G401.6 (cell line): ENCODE measurements around the gene TMEM151B.

Experiments used
- FAIRE-seq: peaks from 2 replicates; lab custom pipeline; 2012; peaks lifted over from hg19 to GRCh38; lab: Jason Lieb, UNC

TMEM151B gene

DNA sequence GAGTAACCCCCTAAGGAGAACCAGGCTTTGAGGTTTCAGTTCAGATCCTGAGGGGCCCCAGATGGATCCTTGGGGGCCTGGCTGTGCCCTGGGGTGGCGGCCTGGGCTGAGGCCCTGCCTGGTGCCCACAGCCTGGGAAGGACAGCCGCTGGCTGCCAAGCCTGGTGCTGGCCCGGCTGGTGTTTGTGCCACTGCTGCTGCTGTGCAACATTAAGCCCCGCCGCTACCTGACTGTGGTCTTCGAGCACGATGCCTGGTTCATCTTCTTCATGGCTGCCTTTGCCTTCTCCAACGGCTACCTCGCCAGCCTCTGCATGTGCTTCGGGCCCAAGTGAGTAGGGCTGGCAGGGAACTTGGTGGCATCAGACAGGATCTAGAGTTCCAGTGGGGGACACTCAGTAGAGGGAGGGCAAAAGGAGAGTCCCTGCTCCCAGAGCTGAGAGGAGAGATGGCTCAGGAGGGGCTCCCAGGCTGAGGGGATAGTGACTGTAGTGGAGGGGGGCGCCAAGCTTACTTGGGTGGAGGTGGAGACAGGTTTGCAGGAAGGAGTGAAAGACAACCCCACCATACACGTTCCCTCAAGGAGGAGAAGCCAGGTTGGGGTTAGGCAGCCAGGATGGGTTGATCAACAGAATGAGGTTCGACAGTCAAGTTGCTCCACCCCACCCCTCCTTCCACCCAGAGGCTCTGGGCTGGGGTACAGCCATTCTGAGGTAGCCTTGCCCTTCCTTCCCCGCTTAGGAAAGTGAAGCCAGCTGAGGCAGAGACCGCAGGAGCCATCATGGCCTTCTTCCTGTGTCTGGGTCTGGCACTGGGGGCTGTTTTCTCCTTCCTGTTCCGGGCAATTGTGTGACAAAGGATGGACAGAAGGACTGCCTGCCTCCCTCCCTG is 37.3 kb upstream of the TMEM151B start:
- FAIRE-seq: no peak

DNA sequence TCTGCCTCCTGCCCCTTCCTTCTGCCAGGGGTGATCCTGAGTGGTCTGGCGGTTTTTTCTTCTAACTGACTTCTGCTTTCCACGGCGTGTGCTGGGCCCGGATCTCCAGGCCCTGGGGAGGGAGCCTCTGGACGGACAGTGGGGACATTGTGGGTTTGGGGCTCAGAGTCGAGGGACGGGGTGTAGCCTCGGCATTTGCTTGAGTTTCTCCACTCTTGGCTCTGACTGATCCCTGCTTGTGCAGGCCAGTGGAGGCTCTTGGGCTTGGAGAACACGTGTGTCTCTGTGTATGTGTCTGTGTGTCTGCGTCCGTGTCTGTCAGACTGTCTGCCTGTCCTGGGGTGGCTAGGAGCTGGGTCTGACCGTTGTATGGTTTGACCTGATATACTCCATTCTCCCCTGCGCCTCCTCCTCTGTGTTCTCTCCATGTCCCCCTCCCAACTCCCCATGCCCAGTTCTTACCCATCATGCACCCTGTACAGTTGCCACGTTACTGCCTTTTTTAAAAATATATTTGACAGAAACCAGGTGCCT is 36.6 kb upstream of the TMEM151B start:
- FAIRE-seq: no peak

DNA sequence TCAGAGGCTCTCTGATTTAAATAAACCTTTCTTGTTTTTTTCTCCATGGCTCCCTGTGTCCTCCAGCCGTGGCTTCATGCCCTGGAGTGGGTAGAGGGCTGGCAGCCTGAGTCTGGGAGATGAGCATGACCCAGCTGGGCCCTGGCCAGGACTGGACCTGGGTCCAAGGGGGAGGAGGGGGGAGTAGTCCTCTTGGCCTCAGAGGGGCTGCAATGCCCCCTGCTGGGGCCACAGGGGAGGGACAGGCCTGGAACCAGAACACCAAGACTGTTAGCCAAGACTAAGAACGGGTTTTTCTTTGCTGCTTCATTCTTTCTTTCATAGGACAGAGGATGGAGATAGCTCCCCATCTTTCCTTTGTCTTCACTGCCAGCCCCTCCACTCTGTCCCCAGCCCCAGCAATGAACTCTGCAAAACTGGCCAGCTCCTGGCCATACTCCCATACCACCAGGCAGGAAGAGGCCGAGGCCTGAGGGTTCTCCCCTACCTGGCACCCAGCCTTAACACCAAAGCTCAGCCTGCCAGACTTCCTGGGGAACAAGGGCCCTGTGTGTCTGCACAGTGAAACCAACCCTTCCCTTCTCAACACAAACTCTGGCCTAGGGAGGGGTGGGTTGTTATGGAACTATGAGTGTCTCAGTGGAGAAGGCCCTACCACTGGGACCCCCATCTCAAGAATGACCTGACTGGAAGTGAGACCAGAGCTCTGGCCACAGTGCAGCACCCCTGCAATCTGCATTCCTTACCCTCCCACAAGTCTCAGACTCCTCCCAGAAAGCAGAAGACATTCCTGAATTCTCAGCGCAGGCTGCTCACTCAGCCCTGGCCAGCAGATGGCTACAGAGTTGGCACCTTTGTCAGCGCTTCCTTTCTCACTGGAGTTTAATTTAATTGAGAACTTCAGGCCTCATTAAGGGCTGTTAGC is 35.9 kb upstream of the TMEM151B start:
- peak; percentile 31 for FAIRE-seq

DNA sequence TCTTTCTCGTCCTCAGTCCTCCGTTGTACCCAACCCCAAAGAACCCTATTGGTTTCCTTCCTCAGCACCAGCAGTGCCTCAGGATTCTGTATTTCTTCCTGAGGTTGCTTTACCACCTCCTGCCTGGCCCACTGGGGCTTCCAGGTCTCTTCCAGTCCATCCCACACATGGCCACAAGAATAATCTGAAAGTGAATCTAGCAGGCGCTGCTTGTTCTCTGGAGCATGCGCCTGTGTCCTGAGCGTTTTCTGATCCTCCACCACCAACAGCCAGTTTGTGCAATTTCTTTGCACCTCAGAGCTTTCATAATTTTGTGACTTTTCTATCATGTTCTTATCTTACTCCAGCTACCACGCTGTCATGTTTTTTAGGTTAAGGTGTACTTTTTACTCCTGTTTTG is 35.0 kb upstream of the TMEM151B start:
- no peak for FAIRE-seq

DNA sequence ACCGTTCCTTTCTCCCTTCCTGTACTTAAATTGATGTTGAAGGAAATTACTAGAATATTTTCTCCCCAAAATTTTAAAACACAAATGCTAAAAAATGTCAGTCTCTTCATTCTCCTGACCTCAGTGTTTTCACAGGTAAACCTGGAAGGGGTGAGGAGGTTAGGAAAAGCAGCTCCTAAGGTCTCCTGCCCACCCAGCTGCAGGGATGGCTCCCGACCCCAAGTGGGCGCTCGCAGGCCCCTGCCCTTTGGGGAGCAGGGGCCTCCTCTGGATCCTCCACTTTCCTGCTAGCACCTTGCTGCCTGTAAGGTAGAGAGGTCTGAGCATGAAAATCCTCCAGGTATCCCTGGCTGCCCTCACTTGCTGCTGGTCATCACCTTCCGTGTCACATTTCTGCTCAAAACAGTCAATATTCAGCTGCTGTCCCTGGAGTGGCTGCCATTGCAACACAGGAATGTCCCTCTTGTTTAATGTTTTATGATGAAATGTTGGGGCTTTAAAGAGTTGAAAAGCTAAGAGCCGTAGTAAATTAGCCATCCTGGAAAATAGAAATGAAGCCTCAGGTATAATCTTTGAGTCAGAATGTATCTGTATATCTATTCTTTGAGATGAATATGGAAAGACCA is 34.2 kb upstream of the TMEM151B start:
- no peak for FAIRE-seq

DNA sequence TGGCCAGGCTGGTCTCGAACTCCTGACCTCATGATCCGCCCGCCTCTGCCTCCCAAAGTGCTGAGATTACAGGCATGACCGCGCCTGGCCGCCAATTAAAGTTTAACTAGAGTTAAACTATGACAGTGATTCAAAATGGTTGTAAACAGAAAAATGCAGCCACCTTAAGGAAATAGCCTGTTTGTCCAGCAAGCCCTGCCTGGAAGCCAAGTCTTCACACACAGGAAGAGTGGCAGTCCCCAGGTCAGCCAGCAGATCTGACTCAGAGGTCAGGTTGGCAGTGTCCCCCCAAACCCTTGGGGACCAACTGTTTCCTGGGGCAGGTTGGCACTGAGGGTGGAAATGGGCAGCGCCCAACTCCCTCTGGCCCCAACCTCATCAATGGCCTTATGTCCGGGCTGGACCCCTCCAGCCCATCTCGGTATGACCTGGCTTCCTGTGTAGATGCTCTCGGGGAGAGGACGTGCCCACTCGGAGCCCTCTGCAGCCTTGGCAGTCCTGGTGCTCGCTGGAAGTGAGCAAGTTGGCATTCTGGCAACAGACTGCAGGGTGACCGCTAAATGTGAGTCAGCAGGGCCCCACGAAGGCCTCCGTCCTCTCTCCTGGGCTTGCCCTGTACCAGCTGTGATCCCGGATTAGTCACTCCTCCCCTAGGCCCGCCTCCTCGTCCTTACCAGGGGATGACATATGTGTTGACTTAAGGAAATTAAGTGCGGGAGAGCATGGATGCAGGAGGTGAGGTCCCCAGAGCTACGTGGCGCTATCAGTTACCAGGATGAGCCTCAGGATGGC is 33.0 kb upstream of the TMEM151B start:
- FAIRE-seq: no peak

DNA sequence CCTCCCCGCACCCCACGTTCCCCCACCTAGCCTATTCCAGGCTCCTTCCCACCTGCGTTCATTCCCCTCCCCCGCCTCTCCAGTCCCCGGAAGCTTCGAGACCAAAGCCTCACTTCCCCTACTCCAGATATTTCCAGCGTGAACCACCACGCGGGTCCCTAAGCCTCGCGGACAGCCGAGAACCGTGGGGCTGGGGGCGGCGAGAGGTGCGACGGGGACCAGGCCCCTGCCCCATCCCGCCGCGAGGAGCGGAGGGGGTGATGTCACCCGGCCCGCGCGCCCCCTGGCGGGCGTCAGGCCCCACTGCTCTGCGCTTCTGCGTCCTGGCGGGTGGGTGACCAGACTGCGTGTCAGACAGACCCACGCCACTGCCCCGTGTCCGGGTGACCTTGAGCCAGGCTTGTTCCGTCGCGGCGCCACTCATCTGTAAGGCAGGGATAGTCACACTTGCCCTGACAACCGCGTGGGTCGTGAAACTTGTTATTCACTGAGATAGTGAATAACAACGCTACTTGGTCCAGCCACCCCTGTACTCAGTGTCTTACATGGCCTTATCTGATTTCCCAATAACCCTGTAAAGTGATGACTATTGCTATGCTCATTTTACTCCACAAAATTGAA is 32.3 kb upstream of the TMEM151B start:
- FAIRE-seq: no peak

DNA sequence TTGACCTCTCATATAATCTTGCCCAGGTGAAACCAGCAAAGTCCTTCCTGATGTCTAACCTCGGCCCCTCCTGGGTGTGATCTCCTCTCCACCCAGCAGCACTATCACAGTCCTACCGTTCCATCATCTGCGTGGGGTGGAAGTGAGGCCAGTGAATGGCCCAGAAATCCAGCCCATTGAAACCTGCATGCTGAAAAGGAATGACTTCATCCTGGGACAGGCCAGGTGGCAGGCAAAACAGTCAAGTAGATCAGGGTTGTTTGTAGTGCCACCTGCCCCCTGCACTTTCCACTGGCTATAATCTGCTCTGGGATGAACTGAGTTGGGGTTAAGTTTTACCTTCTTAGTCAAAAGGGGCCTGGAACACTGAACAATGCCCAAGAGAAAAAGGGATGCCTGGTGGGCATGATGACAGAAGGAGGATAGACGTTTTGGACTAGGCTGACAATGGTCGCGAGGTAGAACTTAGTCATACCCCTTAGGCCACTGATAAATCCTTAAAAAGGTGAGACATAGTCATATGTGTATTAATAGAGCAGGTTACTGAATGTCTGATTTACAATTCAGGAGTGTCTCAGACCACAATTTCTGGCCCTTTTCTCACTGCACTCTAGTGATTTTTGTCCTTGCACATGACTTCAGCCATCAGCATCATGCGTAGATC is 31.4 kb upstream of the TMEM151B start:
- FAIRE-seq: no peak

DNA sequence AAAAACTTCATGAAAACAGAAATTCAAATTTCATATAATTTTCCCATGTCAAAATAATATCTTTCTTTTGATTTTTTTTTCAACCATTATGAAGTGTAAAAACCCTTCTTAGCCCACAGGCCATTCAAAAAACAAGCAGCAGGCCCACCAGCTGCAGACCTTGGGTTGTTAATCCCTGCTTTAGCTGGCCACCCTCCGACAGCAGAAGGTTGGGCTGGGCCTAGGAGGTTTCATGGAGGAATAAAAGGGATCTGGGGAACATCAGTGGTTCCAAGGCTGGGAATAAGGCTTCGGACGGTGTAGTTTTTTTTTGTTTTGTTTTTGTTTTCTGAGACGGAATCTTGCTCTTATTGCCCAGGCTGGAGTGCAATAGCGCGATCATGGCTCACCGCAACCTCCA is 26.9 kb upstream of the TMEM151B start:
- no peak for FAIRE-seq

DNA sequence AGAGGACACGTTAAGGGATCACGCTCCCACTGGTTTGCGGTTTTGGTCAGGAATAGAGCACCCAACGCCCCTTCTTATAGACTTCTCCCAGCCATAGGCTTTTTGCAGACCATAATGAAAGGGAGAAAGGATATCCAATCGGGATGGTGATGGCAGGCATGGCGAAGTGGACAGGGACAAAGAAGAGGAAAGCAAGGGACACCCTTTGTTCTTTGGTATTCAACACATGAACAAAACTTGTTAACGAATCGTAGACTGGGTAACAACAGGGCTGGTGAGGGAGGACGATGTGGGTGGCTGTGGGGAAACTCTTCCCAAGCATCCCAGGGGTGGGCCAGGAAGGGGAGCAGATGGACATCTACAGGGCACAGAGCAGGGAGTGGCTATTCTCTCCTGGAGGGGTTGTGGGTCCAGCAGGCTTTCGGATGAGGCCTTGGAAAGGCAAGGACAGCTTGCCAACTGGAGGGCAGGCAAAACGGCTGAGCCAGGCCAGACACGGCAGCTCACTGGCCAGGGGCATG is 24.8 kb upstream of the TMEM151B start:
- no peak for FAIRE-seq

DNA sequence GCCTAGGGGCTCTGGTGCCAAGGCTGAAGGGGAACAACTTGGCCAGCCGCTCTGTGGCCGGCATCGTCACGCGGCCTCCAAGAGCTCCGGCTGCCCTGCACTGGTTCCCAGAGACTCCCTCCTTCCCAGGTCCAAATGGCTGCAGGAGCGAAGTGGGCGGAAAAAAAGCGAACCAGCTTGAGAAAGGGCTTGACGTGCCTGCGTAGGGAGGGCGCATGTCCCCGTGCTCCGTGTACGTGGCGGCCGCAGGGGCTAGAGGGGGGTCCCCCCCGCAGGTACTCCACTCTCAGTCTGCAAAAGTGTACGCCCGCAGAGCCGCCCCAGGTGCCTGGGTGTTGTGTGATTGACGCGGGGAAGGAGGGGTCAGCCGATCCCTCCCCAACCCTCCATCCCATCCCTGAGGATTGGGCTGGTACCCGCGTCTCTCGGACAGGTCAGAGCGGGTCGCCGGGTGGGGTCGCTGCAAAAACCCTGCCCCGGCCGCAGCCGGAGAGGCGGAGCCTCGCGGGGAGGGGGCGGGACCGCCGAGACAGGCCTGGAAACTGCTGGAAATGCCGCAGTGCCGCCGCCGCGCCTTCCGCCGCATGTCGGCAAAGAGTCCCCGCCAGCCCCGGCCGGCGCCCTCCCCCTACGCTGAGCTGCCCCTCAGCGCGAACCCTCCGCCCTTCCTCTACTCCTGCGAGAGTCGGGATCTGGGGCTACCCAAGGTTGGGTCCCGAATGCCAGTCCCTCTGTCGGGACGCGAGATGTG is 24.2 kb upstream of the TMEM151B start:
- FAIRE-seq: peak; percentile 84

DNA sequence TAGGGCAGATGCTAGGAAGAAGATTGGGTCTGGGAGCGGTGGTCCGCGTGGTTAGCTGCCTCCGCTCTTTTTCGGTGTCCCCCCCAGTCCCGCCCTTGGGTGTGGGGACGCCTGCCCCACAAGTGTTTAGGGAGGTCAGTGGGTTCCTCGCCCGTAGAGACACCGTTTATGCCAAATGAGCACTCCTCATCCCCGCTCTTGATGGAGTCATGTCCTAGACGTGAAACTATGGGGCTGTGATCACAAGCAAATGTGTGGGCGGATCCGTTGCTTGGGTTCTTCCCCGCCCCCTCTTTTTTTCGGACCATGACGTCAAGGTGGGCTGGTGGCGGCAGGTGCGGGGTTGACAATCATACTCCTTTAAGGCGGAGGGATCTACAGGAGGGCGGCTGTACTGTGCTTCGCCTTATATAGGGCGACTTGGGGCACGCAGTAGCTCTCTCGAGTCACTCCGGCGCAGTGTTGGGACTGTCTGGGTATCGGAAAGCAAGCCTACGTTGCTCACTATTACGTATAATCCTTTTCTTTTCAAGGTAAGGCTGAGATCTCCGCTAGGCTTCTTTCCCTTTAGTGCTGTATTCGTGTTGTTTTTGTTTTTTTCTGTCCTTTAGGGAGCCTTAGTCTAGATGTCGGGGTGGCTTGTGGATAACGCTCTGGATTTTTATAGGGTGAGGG is 23.4 kb upstream of the TMEM151B start, which contains the start of gene HSP90AB1:
Gene HSP90AB1 (plus strand): TSS at position 439 of the 675 bp plus-strand sequence. CDS start 1,529 bp downstream, outside the sequence.
- FAIRE-seq: peak; percentile 93

DNA sequence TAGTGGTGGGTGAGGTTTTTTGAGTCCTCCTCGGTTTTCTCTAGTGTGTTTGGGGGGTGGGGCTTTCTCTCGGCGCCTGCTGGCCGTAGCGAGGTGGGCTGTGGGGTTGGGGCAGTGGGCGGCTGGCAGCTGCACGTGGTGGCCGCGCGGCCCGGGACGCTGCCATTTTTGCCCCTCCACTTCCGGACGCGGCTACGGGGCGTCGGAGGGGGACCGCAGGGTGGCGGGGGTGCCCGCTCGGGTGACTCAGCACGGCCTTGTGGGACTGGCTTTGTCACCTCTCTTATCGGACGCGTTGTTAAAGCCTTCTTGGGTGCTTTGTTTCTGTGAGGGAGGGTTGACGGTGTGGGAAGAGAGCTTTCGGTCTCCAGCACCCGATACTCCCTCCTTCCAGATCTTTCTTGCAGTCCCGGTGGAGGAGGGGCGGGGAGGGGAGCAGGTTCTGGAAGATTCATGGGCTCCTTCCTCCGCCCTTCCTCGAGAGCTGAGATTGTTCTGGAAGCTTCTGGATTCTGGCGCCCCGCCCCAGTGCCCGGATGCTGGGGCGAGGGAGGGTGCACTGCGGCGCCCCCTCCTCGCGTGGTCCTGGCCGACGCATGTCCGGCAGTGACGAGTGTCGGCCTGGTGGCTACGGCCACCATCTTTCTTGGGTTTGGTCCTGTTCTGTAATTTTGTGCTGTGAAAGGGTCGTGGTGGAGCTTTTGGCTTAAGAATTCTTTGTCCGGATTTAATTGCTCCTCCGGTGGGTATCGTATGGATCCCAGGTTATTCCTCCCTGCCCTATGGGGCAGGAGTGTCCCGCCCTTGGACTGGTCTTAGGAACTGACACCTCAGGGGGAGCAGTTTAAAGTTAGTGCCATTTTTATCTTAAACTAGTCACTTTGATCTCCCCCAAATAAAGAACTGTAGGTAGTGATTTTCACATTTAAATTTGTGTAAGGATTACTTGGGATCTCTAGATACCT is 22.6 kb upstream of the TMEM151B start:
- FAIRE-seq: no peak

DNA sequence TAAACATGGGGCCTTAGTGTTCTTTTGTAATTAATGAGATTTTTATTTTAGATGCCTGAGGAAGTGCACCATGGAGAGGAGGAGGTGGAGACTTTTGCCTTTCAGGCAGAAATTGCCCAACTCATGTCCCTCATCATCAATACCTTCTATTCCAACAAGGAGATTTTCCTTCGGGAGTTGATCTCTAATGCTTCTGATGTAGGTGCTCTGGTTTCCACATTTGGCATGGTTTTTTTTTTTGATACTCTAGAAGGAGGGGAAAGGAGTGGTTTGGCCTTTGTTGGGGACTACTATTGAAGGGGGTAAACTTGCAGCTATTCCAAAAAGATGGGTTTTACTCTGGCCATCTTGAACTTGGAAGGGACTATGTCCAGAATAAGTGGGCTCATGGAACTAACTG is 21.7 kb upstream of the TMEM151B start:
- no peak for FAIRE-seq

DNA sequence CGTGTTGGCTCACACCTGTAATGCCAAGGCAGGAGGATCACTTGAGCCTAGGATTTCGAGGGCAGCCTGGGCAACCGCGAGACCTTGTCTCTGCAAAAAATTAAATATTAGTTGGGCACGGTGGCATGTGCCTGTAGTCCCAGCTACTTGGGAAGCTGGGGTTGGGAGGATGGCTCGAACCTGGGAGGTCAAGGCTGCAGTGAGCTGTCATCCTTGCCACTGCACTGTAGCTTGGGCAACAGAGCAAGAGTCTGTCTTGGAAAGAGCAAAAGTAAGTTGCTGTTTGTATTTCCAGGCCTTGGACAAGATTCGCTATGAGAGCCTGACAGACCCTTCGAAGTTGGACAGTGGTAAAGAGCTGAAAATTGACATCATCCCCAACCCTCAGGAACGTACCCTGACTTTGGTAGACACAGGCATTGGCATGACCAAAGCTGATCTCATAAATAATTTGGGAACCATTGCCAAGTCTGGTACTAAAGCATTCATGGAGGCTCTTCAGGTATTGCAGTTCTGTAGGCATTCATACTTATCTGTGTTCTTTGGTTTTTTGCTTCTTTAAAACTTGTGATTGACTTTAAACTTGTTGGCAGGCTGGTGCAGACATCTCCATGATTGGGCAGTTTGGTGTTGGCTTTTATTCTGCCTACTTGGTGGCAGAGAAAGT is 21.0 kb upstream of the TMEM151B start:
- no peak for FAIRE-seq

DNA sequence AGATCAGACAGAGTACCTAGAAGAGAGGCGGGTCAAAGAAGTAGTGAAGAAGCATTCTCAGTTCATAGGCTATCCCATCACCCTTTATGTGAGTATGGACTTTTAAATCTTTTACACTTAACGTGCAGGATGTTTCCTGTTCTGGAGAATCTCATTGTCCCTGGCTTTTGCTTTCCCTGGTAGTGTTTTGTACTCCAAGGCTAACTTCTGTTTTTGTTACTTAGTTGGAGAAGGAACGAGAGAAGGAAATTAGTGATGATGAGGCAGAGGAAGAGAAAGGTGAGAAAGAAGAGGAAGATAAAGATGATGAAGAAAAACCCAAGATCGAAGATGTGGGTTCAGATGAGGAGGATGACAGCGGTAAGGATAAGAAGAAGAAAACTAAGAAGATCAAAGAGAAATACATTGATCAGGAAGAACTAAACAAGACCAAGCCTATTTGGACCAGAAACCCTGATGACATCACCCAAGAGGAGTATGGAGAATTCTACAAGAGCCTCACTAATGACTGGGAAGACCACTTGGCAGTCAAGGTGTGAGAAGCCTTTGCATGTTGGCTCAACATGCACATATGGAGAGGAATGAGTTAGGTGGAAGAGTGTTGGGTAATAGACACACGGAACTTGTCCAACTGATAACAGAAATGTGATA is 20.1 kb upstream of the TMEM151B start:
- FAIRE-seq: no peak

DNA sequence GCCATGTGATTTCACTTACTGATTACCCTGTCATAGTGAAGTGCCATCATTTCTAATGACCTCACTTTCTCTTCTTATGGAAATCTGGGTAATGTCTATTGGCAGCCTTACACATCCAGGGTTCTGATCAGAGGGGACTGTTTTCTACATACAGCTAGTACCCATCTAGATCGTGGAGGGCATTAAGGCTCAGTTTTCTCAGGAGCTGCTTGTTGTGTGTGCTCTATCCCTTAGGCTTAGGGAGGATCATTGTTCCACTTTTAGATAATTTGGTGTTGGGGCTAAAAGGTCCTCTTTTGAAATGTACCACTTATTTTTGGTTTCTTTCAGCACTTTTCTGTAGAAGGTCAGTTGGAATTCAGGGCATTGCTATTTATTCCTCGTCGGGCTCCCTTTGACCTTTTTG is 19.5 kb upstream of the TMEM151B start:
- FAIRE-seq: no peak
